Neural progenitor cell (in vitro differentiated cells): ENCODE measurements around the gene BOK. TPM values are rescaled to one million over a fixed set of nuclear protein-coding genes. Genes with fewer than 3 reads are reported as not detected.

ENCODE experiments used
- DNase-seq: peaks from one replicate; pipeline ENCODE4 v3.0.0-alpha.2; 2016; ENCODE audit warnings: low spot score
- H2AFZ ChIP-seq: fragments of 200-600 bp; sonication (generic); replicated peaks from 2 replicates; pipeline ENCODE4 v1.6.1; 2016; ENCODE audit warnings: antibody characterized with exemption
- H3F3A ChIP-seq: fragments of 200-600 bp; sonication (generic); 2 replicates; pipeline ENCODE4 v1.6.1; 2016; ENCODE audit warnings: antibody characterized with exemption, low read depth
- H3K27ac ChIP-seq: fragments of 200-600 bp; sonication (generic); 2 replicates; pipeline ENCODE4 v1.5.1; 2016; ENCODE audit warnings: mild to moderate bottlenecking
- H3K27me3 ChIP-seq: fragments of 200-600 bp; sonication (generic); 2 replicates; pipeline ENCODE4 v1.6.1; 2016; ENCODE audit warnings: mild to moderate bottlenecking, moderate library complexity
- H3K36me3 ChIP-seq: fragments of 200-600 bp; sonication (generic); 2 replicates; pipeline ENCODE4 v1.5.1; 2016
- H3K4me1 ChIP-seq: fragments of 200-600 bp; sonication (generic); 2 replicates; pipeline ENCODE4 v1.6.1; 2016; ENCODE audit warnings: mixed run types
- H3K4me2 ChIP-seq: fragments of 200-600 bp; sonication (generic); 2 replicates; pipeline ENCODE4 v1.6.1; 2016
- H3K4me3 ChIP-seq: fragments of 200-600 bp; sonication (generic); 2 replicates; pipeline ENCODE4 v1.5.1; 2016
- H3K79me2 ChIP-seq: fragments of 200-600 bp; sonication (generic); 2 replicates; pipeline ENCODE4 v1.6.1; 2016; ENCODE audit warnings: low read depth
- H3K9ac ChIP-seq: fragments of 200-600 bp; sonication (generic); 2 replicates; pipeline ENCODE4 v1.6.1; 2016
- H3K9me3 ChIP-seq: fragments of 200-600 bp; sonication (generic); 2 replicates; pipeline ENCODE4 v1.5.1; 2016; ENCODE audit warnings: low read depth
- H4K20me1 ChIP-seq: fragments of 200-600 bp; sonication (generic); 2 replicates; pipeline ENCODE4 v1.6.1; 2016; ENCODE audit warnings: low read depth
- H3K27ac Mint-ChIP-seq: 3 replicates; pipeline ENCODE4 v1.8.0; 2021; ENCODE audit warnings: mixed read lengths
- H3K27me3 Mint-ChIP-seq: 2 replicates; pipeline ENCODE4 v1.8.0; 2022; ENCODE audit warnings: low read depth, mild to moderate bottlenecking, inconsistent platforms, moderate library complexity, mixed read lengths; ENCODE audit not compliant: insufficient read depth
- H3K36me3 Mint-ChIP-seq: 3 replicates; pipeline ENCODE4 v1.8.0; 2021; ENCODE audit warnings: mixed read lengths
- H3K4me1 Mint-ChIP-seq: 3 replicates; pipeline ENCODE4 v1.8.0; 2021; ENCODE audit warnings: mixed read lengths
- H3K4me3 Mint-ChIP-seq: 3 replicates; pipeline ENCODE4 v1.8.0; 2021; ENCODE audit warnings: mild to moderate bottlenecking, moderate library complexity, mixed read lengths
- H3K9me3 Mint-ChIP-seq: 3 replicates; pipeline ENCODE4 v1.8.0; 2020; ENCODE audit warnings: mixed read lengths
- CTCF ChIP-seq: fragments of 200-600 bp; sonication (generic); IDR thresholded peaks from 2 replicates; pipeline ENCODE4 v1.5.1; 2017; ENCODE audit warnings: antibody characterized with exemption, mild to moderate bottlenecking
- EZH2 ChIP-seq: fragments of 200-600 bp; sonication (generic); IDR thresholded peaks from 2 replicates; pipeline ENCODE4 v1.6.1; 2017; ENCODE audit warnings: antibody characterized with exemption, mild to moderate bottlenecking, moderate library complexity
- EZH2phosphoT487 ChIP-seq: fragments of 200-600 bp; sonication (generic); IDR thresholded peaks from 2 replicates; pipeline ENCODE4 v1.6.1; 2017; ENCODE audit warnings: antibody characterized with exemption
- total RNA-seq: library from RNA; depleted of rRNA; stranded (reverse); fragments of >200 nt; gene quantifications from 2 replicates; pipeline ENCODE4 v1.2.3, GENCODE V29; 2015; ENCODE audit warnings: low replicate concordance

Gene BOK
- total RNA-seq, 1 donor from 2014 or later, result 2.0 TPM

- Histone ChIP-seq H3K9ac (no peak overlapping the region), H3K79me2 (no peaks in the 10 kb centered on the region), H3K36me3 (no peaks in the 10 kb centered on the region), H3K4me2 (peak overlapping the region; percentile 87), H3K27me3 (peaks cover 73% of the 10 kb centered on the region), H3K4me1 (peaks cover 12% of the 10 kb centered on the region), H2AFZ (no peak overlapping the region), H4K20me1 (no peaks in the 10 kb centered on the region), H3K27ac (no peak overlapping the region), H3K4me3 (no peak overlapping the region), H3K9me3 (no peaks in the 10 kb centered on the region), H3F3A (no peaks in the 10 kb centered on the region)
- Mint-ChIP-seq H3K27me3 (peaks cover 19% of the 10 kb centered on the region), H3K36me3 (no peaks in the 10 kb centered on the region), H3K4me1 (peaks cover 14% of the 10 kb centered on the region), H3K27ac (no peak overlapping the region), H3K9me3 (peaks cover 2% of the 10 kb centered on the region), H3K4me3 (peak overlapping the region; percentile 33)
- DNase-seq, result no peak
- no peak for TF ChIP-seq EZH2phosphoT487
- no peak for TF ChIP-seq CTCF
- no peak for TF ChIP-seq EZH2
Observed at GRCh38 chr2:241542278-241542605, 16.3 kb upstream of the BOK start.

- Histone ChIP-seq H3F3A (no peaks in the 10 kb centered on the region), H3K79me2 (no peaks in the 10 kb centered on the region), H3K9me3 (no peaks in the 10 kb centered on the region), H3K9ac (no peak overlapping the region), H2AFZ (no peak overlapping the region), H3K27me3 (peaks cover 45% of the 10 kb centered on the region), H3K27ac (no peak overlapping the region), H3K4me1 (peaks cover 12% of the 10 kb centered on the region), H4K20me1 (no peaks in the 10 kb centered on the region), H3K4me3 (no peak overlapping the region), H3K36me3 (no peaks in the 10 kb centered on the region), H3K4me2 (no peak overlapping the region)
- H3K9me3 Mint-ChIP-seq, result peaks cover 2% of the 10 kb centered on the region
- TF ChIP-seq EZH2phosphoT487 (no peak), CTCF (no peak), EZH2 (no peak)
- no peak overlapping the region for H3K27ac Mint-ChIP-seq
- no peak for DNase-seq
- peaks cover 18% of the 10 kb centered on the region for H3K27me3 Mint-ChIP-seq
- H3K4me3 Mint-ChIP-seq, result no peak overlapping the region
- no peaks in the 10 kb centered on the region for H3K36me3 Mint-ChIP-seq
- H3K4me1 Mint-ChIP-seq, result peaks cover 6% of the 10 kb centered on the region
Observed at GRCh38 chr2:241545106-241545505, 13.4 kb upstream of the BOK start.

- H3K9me3 ChIP-seq, result no peaks in the 10 kb centered on the region
- no peaks in the 10 kb centered on the region for H3F3A ChIP-seq
- no peak for DNase-seq
- peaks cover 2% of the 10 kb centered on the region for H3K4me1 Mint-ChIP-seq
- no peaks in the 10 kb centered on the region for H3K79me2 ChIP-seq
- no peak overlapping the region for H3K27ac ChIP-seq
- TF ChIP-seq CTCF (no peak), EZH2phosphoT487 (no peak), EZH2 (no peak)
- H3K36me3 ChIP-seq, result no peaks in the 10 kb centered on the region
- H2AFZ ChIP-seq, result no peak overlapping the region
- no peak overlapping the region for H3K27ac Mint-ChIP-seq
- H3K4me1 ChIP-seq, result peaks cover 12% of the 10 kb centered on the region
- no peaks in the 10 kb centered on the region for H3K9me3 Mint-ChIP-seq
- H3K4me3 Mint-ChIP-seq, result no peak overlapping the region
- H3K9ac ChIP-seq, result no peak overlapping the region
- H3K27me3 ChIP-seq, result peaks cover 38% of the 10 kb centered on the region
- H3K4me2 ChIP-seq, result no peak overlapping the region
- H3K36me3 Mint-ChIP-seq, result no peaks in the 10 kb centered on the region
- peaks cover 15% of the 10 kb centered on the region for H3K27me3 Mint-ChIP-seq
- H4K20me1 ChIP-seq, result no peaks in the 10 kb centered on the region
- no peak overlapping the region for H3K4me3 ChIP-seq
Observed at GRCh38 chr2:241545523-241546473, 12.7 kb upstream of the BOK start.
